ENCODE results near the gene RGS9BP.

The RGS9BP gene

DNA sequence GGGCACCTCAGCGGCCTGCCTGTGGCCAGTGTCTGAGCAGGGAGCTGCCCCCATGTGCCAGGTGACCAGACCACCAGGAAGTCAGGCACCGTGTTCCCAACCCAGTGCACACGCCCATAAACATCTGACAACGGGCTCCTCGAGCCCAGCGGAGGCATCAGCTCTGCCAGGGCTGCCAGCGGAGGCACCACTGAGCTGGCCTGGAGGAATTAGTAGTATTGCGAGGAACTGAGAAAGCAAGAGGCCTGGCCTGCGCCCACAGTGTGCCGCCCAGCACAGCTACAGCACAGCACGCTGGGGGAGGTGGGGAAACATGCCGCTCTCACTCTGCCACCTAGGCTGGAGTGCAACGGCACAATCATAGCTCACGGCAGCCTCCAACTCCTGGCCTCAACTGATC, 45.3 kb upstream of the RGS9BP start:
- TF ChIP-seq CTCF (IDR thresholded peaks at IDR 0.05; ENCODE audit: low read length) (no peak), EZH2 (IDR thresholded peaks at IDR 0.05; ENCODE audit: borderline replicate concordance, low read length) (no peak)
- H3K27me3 ChIP-seq (ENCODE audit: insufficient read depth, low read length): no peaks in the 10 kb centered on the region
- H3K4me1 ChIP-seq (ENCODE audit: insufficient read depth, low read length, severe bottlenecking): no peaks in the 10 kb centered on the region
- H3K9me2 ChIP-seq (ENCODE audit: low read depth, low read length): no peaks in the 10 kb centered on the region
- no peaks in the 10 kb centered on the region for H3K9me3 ChIP-seq (ENCODE audit: low read length)
- H3K79me2 ChIP-seq (ENCODE audit: insufficient read depth, low read length): no peaks in the 10 kb centered on the region
- H3K9ac ChIP-seq (ENCODE audit: low read length): no peak overlapping the region
- H3K27ac ChIP-seq (ENCODE audit: low read depth, low read length, poor library complexity, severe bottlenecking): no peak overlapping the region
- H3F3A ChIP-seq (ENCODE audit: insufficient read depth, low read length): no peaks in the 10 kb centered on the region
- no peaks in the 10 kb centered on the region for H4K20me1 ChIP-seq (ENCODE audit: insufficient read depth, low read length)
- H3K4me3 ChIP-seq (ENCODE audit: low read depth, low read length, poor library complexity, severe bottlenecking): no peak overlapping the region
- H3K36me3 ChIP-seq (ENCODE audit: insufficient read depth, low read length): peaks cover 32% of the 10 kb centered on the region
- H3K4me2 ChIP-seq (ENCODE audit: low read length): no peak overlapping the region
- H2AFZ ChIP-seq (ENCODE audit: low read length): no peak overlapping the region

DNA sequence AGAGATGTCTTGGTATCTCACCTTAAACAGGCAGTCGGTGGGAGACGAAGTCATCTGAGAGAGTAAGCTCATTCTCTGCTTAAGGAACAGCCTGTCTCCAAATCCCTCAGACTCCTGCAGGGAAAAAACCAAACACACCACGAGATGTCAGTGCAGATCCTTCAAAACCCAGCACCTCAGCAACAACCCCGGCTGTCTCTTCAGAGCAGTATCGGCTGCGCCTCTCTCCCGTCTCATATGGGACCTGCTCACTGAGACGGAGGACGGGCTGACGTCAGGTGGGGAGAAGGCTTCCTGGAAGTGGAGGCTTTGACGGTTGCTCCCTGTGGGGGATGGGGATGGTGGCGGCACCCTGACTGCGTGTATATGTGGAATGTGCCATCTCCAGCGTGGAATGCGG, 44.3 kb upstream of the RGS9BP start:
- Histone ChIP-seq H3K79me2 (ENCODE audit: insufficient read depth, low read length) (no peaks in the 10 kb centered on the region), H3K9me2 (ENCODE audit: low read depth, low read length) (no peaks in the 10 kb centered on the region), H3K4me2 (ENCODE audit: low read length) (no peak overlapping the region), H3K27me3 (ENCODE audit: insufficient read depth, low read length) (no peaks in the 10 kb centered on the region), H3K9me3 (ENCODE audit: low read length) (no peaks in the 10 kb centered on the region), H3K4me1 (ENCODE audit: insufficient read depth, low read length, severe bottlenecking) (no peaks in the 10 kb centered on the region), H3F3A (ENCODE audit: insufficient read depth, low read length) (no peaks in the 10 kb centered on the region), H3K36me3 (ENCODE audit: insufficient read depth, low read length) (peaks cover 42% of the 10 kb centered on the region), H3K9ac (ENCODE audit: low read length) (no peak overlapping the region), H2AFZ (ENCODE audit: low read length) (no peak overlapping the region), H3K4me3 (ENCODE audit: low read depth, low read length, poor library complexity, severe bottlenecking) (no peak overlapping the region), H4K20me1 (ENCODE audit: insufficient read depth, low read length) (no peaks in the 10 kb centered on the region), H3K27ac (ENCODE audit: low read depth, low read length, poor library complexity, severe bottlenecking) (no peak overlapping the region)
- no peak for TF ChIP-seq CTCF (IDR thresholded peaks at IDR 0.05; ENCODE audit: low read length)

GRCh38 chr19:32637480-32637879, 38.2 kb upstream of the RGS9BP start:
- TF ChIP-seq CTCF (IDR thresholded peaks at IDR 0.05; ENCODE audit: low read length) (no peak), EZH2 (IDR thresholded peaks at IDR 0.05; ENCODE audit: borderline replicate concordance, low read length) (no peak)
- Histone ChIP-seq H2AFZ (ENCODE audit: low read length) (no peak overlapping the region), H3K36me3 (ENCODE audit: insufficient read depth, low read length) (peaks cover 64% of the 10 kb centered on the region)

More at GRCh38 chr19:32637480-32637879, 38.2 kb upstream of the RGS9BP start:
- H3K9me3 ChIP-seq (ENCODE audit: low read length): no peaks in the 10 kb centered on the region
- H3K4me3 ChIP-seq (ENCODE audit: low read depth, low read length, poor library complexity, severe bottlenecking): no peak overlapping the region
- no peak overlapping the region for H3K27ac ChIP-seq (ENCODE audit: low read depth, low read length, poor library complexity, severe bottlenecking)
- H3K4me2 ChIP-seq (ENCODE audit: low read length): no peak overlapping the region
- H3K79me2 ChIP-seq (ENCODE audit: insufficient read depth, low read length): no peaks in the 10 kb centered on the region
- no peaks in the 10 kb centered on the region for H3F3A ChIP-seq (ENCODE audit: insufficient read depth, low read length)
- H3K27me3 ChIP-seq (ENCODE audit: insufficient read depth, low read length): no peaks in the 10 kb centered on the region
- no peaks in the 10 kb centered on the region for H4K20me1 ChIP-seq (ENCODE audit: insufficient read depth, low read length)
- no peak overlapping the region for H3K9ac ChIP-seq (ENCODE audit: low read length)
- H3K9me2 ChIP-seq (ENCODE audit: low read depth, low read length): no peaks in the 10 kb centered on the region
- H3K4me1 ChIP-seq (ENCODE audit: insufficient read depth, low read length, severe bottlenecking): no peaks in the 10 kb centered on the region
